ENCODE measurements around the gene CACNA1I. TPM values are rescaled to one million over a fixed set of nuclear protein-coding genes. Genes with fewer than 3 reads are reported as not detected.

The CACNA1I gene
- polyA plus RNA-seq, 1 of the 3 experiments (the other 2 are of a cell fraction): not detected

DNA sequence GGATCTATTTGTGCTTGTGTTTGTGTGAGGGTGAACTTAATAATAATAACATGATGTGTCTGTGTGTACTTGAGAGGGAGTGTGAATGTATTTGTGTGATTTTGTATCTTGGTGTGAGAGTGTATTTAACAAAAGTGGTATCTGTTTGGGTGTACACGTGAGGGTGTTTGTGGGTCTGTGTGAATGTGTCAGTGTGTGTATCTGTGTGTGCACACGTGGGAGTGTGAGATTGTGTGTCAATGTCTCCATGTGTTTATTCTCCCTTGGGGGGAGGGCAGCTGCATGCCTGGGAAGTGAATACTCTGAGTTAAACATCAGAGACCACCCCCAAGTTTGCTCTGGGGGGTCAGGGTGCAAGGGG, 23.0 kb upstream of the CACNA1I start:
- no peaks in the 10 kb centered on the region for H3K27me3 ChIP-seq (ENCODE audit: insufficient read depth)
- no peak overlapping the region for H3K4me3 ChIP-seq (ENCODE audit: low read depth in 2 of 2, low read length in 1 of 2)
- H3K4me1 ChIP-seq (ENCODE audit: control insufficient read depth in 1 of 2, insufficient read depth in 2 of 2, low read depth in 1 of 2, low read length in 1 of 2): no peaks in the 10 kb centered on the region; a peak in 1 of 4 replicates
- H2AFZ ChIP-seq (ENCODE audit: low read depth): no peak overlapping the region
- H3K36me3 ChIP-seq (replicated peaks in 1 of 2; ENCODE audit: control insufficient read depth in 1 of 2, insufficient read depth in 2 of 2, low read length in 1 of 2): no peaks in the 10 kb centered on the region
- H3K79me2 ChIP-seq (ENCODE audit: insufficient read depth): no peaks in the 10 kb centered on the region
- ChIA-PET CTCF (interaction anchor here (1.0 to 3.3 kb wide), 3 partner anchors 13 to 480 kb away, joined by 3 to 13 read pairs (median 5); no protein-coding TSS in a partner anchor), POLR2A (no interaction called here)
- no peak overlapping the region for H3K9ac ChIP-seq
- no peak overlapping the region for H3K27ac ChIP-seq (ENCODE audit: low read depth in 2 of 2, low read length in 1 of 2)
- no peaks in the 10 kb centered on the region for H4K20me1 ChIP-seq (ENCODE audit: insufficient read depth)
- H3F3A ChIP-seq (replicated peaks; ENCODE audit: insufficient read depth): no peaks in the 10 kb centered on the region
- no peaks in the 10 kb centered on the region for H3K9me3 ChIP-seq
- H3K9me2 ChIP-seq: no peaks in the 10 kb centered on the region
- H3K4me2 ChIP-seq: no peak overlapping the region
- TF ChIP-seq SIN3A (IDR thresholded peaks at IDR 0.05; ENCODE audit: borderline replicate concordance, low read depth, low read length) (no peak), RFX5 (IDR thresholded peaks at IDR 0.05; ENCODE audit: low read length) (no peak), SMC3 (IDR thresholded peaks at IDR 0.05; ENCODE audit: low read depth, low read length) (no peak), TCF12 (IDR thresholded peaks at IDR 0.05) (no peak), GABPA (IDR thresholded peaks at IDR 0.05; ENCODE audit: low read depth) (no peak), MXI1 (IDR thresholded peaks at IDR 0.05; ENCODE audit: low read depth, low read length) (no peak), EP300 (IDR thresholded peaks at IDR 0.05; ENCODE audit: borderline replicate concordance in 1 of 2, low read depth in 1 of 2, low read length in 1 of 2) (no peak), CHD2 (IDR thresholded peaks at IDR 0.05; ENCODE audit: low read length, partially characterized antibody) (no peak), EZH2phosphoT487 (IDR thresholded peaks at IDR 0.05; ENCODE audit: borderline replicate concordance, low read depth) (no peak), YY1 (IDR thresholded peaks at IDR 0.05; ENCODE audit: low read depth) (no peak), POLR2AphosphoS5 (IDR thresholded peaks at IDR 0.05; ENCODE audit: low read depth, low read length) (no peak), MEF2A (IDR thresholded peaks at IDR 0.05; ENCODE audit: borderline replicate concordance, low read depth) (no peak), RXRA (IDR thresholded peaks at IDR 0.05; ENCODE audit: borderline replicate concordance, low read depth) (no peak), RCOR1 (IDR thresholded peaks at IDR 0.05; ENCODE audit: low read length) (no peak), ELF1 (IDR thresholded peaks at IDR 0.05) (no peak)
- TF ChIP-seq, protein P1, sequence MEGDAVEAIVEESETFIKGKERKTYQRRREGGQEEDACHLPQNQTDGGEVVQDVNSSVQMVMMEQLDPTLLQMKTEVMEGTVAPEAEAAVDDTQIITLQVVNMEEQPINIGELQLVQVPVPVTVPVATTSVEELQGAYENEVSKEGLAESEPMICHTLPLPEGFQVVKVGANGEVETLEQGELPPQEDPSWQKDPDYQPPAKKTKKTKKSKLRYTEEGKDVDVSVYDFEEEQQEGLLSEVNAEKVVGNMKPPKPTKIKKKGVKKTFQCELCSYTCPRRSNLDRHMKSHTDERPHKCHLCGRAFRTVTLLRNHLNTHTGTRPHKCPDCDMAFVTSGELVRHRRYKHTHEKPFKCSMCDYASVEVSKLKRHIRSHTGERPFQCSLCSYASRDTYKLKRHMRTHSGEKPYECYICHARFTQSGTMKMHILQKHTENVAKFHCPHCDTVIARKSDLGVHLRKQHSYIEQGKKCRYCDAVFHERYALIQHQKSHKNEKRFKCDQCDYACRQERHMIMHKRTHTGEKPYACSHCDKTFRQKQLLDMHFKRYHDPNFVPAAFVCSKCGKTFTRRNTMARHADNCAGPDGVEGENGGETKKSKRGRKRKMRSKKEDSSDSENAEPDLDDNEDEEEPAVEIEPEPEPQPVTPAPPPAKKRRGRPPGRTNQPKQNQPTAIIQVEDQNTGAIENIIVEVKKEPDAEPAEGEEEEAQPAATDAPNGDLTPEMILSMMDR (IDR thresholded peaks at IDR 0.05): no peak
- TF ChIP-seq, protein P2, sequence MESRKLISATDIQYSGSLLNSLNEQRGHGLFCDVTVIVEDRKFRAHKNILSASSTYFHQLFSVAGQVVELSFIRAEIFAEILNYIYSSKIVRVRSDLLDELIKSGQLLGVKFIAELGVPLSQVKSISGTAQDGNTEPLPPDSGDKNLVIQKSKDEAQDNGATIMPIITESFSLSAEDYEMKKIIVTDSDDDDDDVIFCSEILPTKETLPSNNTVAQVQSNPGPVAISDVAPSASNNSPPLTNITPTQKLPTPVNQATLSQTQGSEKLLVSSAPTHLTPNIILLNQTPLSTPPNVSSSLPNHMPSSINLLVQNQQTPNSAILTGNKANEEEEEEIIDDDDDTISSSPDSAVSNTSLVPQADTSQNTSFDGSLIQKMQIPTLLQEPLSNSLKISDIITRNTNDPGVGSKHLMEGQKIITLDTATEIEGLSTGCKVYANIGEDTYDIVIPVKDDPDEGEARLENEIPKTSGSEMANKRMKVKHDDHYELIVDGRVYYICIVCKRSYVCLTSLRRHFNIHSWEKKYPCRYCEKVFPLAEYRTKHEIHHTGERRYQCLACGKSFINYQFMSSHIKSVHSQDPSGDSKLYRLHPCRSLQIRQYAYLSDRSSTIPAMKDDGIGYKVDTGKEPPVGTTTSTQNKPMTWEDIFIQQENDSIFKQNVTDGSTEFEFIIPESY (IDR thresholded peaks at IDR 0.05; ENCODE audit: borderline replicate concordance, low read depth): no peak
- TF ChIP-seq, protein P3, sequence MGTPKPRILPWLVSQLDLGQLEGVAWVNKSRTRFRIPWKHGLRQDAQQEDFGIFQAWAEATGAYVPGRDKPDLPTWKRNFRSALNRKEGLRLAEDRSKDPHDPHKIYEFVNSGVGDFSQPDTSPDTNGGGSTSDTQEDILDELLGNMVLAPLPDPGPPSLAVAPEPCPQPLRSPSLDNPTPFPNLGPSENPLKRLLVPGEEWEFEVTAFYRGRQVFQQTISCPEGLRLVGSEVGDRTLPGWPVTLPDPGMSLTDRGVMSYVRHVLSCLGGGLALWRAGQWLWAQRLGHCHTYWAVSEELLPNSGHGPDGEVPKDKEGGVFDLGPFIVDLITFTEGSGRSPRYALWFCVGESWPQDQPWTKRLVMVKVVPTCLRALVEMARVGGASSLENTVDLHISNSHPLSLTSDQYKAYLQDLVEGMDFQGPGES (IDR thresholded peaks at IDR 0.05; ENCODE audit: low read depth, low read length): no peak
- TF ChIP-seq, protein P4, sequence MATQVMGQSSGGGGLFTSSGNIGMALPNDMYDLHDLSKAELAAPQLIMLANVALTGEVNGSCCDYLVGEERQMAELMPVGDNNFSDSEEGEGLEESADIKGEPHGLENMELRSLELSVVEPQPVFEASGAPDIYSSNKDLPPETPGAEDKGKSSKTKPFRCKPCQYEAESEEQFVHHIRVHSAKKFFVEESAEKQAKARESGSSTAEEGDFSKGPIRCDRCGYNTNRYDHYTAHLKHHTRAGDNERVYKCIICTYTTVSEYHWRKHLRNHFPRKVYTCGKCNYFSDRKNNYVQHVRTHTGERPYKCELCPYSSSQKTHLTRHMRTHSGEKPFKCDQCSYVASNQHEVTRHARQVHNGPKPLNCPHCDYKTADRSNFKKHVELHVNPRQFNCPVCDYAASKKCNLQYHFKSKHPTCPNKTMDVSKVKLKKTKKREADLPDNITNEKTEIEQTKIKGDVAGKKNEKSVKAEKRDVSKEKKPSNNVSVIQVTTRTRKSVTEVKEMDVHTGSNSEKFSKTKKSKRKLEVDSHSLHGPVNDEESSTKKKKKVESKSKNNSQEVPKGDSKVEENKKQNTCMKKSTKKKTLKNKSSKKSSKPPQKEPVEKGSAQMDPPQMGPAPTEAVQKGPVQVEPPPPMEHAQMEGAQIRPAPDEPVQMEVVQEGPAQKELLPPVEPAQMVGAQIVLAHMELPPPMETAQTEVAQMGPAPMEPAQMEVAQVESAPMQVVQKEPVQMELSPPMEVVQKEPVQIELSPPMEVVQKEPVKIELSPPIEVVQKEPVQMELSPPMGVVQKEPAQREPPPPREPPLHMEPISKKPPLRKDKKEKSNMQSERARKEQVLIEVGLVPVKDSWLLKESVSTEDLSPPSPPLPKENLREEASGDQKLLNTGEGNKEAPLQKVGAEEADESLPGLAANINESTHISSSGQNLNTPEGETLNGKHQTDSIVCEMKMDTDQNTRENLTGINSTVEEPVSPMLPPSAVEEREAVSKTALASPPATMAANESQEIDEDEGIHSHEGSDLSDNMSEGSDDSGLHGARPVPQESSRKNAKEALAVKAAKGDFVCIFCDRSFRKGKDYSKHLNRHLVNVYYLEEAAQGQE (IDR thresholded peaks at IDR 0.05; ENCODE audit: low read depth, low read length): no peak
- TF ChIP-seq, protein P5, sequence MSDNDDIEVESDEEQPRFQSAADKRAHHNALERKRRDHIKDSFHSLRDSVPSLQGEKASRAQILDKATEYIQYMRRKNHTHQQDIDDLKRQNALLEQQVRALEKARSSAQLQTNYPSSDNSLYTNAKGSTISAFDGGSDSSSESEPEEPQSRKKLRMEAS (IDR thresholded peaks at IDR 0.05; ENCODE audit: low read depth): no peak
- DNase-seq: no peak
- WGBS (ENCODE audit: low lambda C conversion rate): 78% methylated on average over 1 of the region's 2 CpGs

Data from SK-N-SH (cell line).